ENCODE results near the gene PARP14. TPM values are rescaled to one million over a fixed set of nuclear protein-coding genes. Genes with fewer than 3 reads are reported as not detected.

Gene PARP14
- total RNA-seq, 1 donor = 91.1 TPM

GRCh38 chr3:122772827-122773226, 92.2 kb downstream of the PARP14 start:
- TF ChIP-seq CTCF (IDR thresholded peaks at IDR 0.05; ENCODE audit: insufficient read depth, low read depth, low read length) = no peak
- H3K4me3 ChIP-seq (ENCODE audit: low read depth, low read length) = no peak overlapping the region
- DNase-seq (ENCODE audit: low read depth) = no peak

- TF ChIP-seq CTCF (IDR thresholded peaks at IDR 0.05; ENCODE audit: insufficient read depth, low read depth, low read length) = no peak
- DNase-seq (ENCODE audit: low read depth) = no peak
- no peak overlapping the region for H3K4me3 ChIP-seq (ENCODE audit: low read depth, low read length)
Observed at GRCh38 chr3:122773944-122774509, 93.4 kb downstream of the PARP14 start.

- no peak overlapping the region for H3K4me3 ChIP-seq (ENCODE audit: low read depth, low read length)
- peak; percentile 34 for DNase-seq (ENCODE audit: low read depth)
- TF ChIP-seq CTCF (IDR thresholded peaks at IDR 0.05; ENCODE audit: insufficient read depth, low read depth, low read length) = no peak
Observed at GRCh38 chr3:122774564-122774963, 93.9 kb downstream of the PARP14 start.

GRCh38 chr3:122776675-122777468, 96.2 kb downstream of the PARP14 start:
- H3K4me3 ChIP-seq (ENCODE audit: low read depth, low read length) = no peak overlapping the region
- TF ChIP-seq CTCF (IDR thresholded peaks at IDR 0.05; ENCODE audit: insufficient read depth, low read depth, low read length) = no peak
- DNase-seq (ENCODE audit: low read depth) = no peak

- no peak overlapping the region for H3K4me3 ChIP-seq (ENCODE audit: low read depth, low read length)
- no peak for DNase-seq (ENCODE audit: low read depth)
- no peak for TF ChIP-seq CTCF (IDR thresholded peaks at IDR 0.05; ENCODE audit: insufficient read depth, low read depth, low read length)
Observed at GRCh38 chr3:122777563-122777962, 96.9 kb downstream of the PARP14 start.

Other genes starting within 250 kb of the PARP14 start
- gene KPNA1, start 165.9 kb upstream of the PARP14 start, total RNA-seq = 32.2 and 44.0 TPM in 2 replicates
- gene PARP9, start 116.5 kb upstream of the PARP14 start, total RNA-seq = 21.3 and 34.5 TPM in 2 replicates
- gene DTX3L, start 116.5 kb upstream of the PARP14 start, total RNA-seq = 25.1 and 36.7 TPM in 2 replicates
- gene PARP15, start 103.2 kb upstream of the PARP14 start, total RNA-seq = under 0.01 TPM in 2 replicates
- 6.0 and 6.4 TPM in 2 replicates for gene HSPBAP1, start 113.0 kb downstream of the PARP14 start, total RNA-seq
- gene SLC49A4, start 114.2 kb downstream of the PARP14 start, total RNA-seq = 27.1 and 40.2 TPM in 2 replicates

Data from fibroblast of villous mesenchyme (primary cell).